HPDE6-E6E7 (cell line): ENCODE results near the gene OOEP.

Experiments
- DNase-seq: peaks from one replicate; pipeline ENCODE4 v3.0.0; 2011; ENCODE audit warnings: missing footprints; ENCODE audit errors: extremely low spot score

OOEP gene

GRCh38 chr6:73364549-73364948 is 5.1 kb downstream of the OOEP start:
- no peak for DNase-seq

GRCh38 chr6:73364121-73364520 is 5.6 kb downstream of the OOEP start:
- no peak for DNase-seq

GRCh38 chr6:73363537-73363875 is 6.2 kb downstream of the OOEP start:
- no peak for DNase-seq

- no peak for DNase-seq
Observed at GRCh38 chr6:73362869-73363536, 6.7 kb downstream of the OOEP start.

- DNase-seq: no peak
Observed at GRCh38 chr6:73362358-73362757, 7.3 kb downstream of the OOEP start, which contains the start of gene KHDC3L. TSS of gene KHDC3L (plus strand) at chr6:73362658. CDS start at chr6:73362730, 72 bp downstream.

GRCh38 chr6:73353636-73354593 is 15.8 kb downstream of the OOEP start, which contains the start of gene DPPA5:
TSS of gene DPPA5 (minus strand) at chr6:73354276. CDS start at chr6:73354225, 51 bp downstream.
- DNase-seq: no peak

- no peak for DNase-seq
Observed at GRCh38 chr6:73349311-73349710, 20.4 kb downstream of the OOEP start.

- no peak for DNase-seq
Observed at GRCh38 chr6:73348550-73349204, 21.0 kb downstream of the OOEP start.

- no peak for DNase-seq
Observed at GRCh38 chr6:73343164-73343563, 26.5 kb downstream of the OOEP start.

- DNase-seq: no peak
Observed at GRCh38 chr6:73342174-73342573, 27.5 kb downstream of the OOEP start.

- DNase-seq: no peak
Observed at GRCh38 chr6:73341335-73341734, 28.4 kb downstream of the OOEP start.

GRCh38 chr6:73340048-73340447 is 29.6 kb downstream of the OOEP start:
- no peak for DNase-seq

GRCh38 chr6:73339340-73339739 is 30.4 kb downstream of the OOEP start:
- peak; percentile 11 for DNase-seq

GRCh38 chr6:73329201-73329600 is 40.5 kb downstream of the OOEP start:
- no peak for DNase-seq

GRCh38 chr6:73328790-73329189 is 40.9 kb downstream of the OOEP start:
- no peak for DNase-seq

GRCh38 chr6:73325656-73326055 is 44.0 kb downstream of the OOEP start:
- no peak for DNase-seq

- no peak for DNase-seq
Observed at GRCh38 chr6:73323323-73323722, 46.4 kb downstream of the OOEP start.
